ENCODE results near the gene GPR25.

GRCh38 chr1:200903793-200904192 lies 31.0 kb downstream of the GPR25 start:
- TF ChIP-seq CTCF (IDR thresholded peaks at IDR 0.05; ENCODE audit: borderline replicate concordance, extremely low read depth, low read length, poor library complexity, severe bottlenecking) (no peak), EZH2 (IDR thresholded peaks at IDR 0.05; ENCODE audit: borderline replicate concordance, low read depth, low read length, severe bottlenecking) (no peak)
